ENCODE data around the gene TRAM2. TPM values are rescaled to one million over a fixed set of nuclear protein-coding genes. Genes with fewer than 3 reads are reported as not detected.

TRAM2 gene, protein sequence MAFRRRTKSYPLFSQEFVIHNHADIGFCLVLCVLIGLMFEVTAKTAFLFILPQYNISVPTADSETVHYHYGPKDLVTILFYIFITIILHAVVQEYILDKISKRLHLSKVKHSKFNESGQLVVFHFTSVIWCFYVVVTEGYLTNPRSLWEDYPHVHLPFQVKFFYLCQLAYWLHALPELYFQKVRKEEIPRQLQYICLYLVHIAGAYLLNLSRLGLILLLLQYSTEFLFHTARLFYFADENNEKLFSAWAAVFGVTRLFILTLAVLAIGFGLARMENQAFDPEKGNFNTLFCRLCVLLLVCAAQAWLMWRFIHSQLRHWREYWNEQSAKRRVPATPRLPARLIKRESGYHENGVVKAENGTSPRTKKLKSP
- total RNA-seq = 2.8 TPM

DNA sequence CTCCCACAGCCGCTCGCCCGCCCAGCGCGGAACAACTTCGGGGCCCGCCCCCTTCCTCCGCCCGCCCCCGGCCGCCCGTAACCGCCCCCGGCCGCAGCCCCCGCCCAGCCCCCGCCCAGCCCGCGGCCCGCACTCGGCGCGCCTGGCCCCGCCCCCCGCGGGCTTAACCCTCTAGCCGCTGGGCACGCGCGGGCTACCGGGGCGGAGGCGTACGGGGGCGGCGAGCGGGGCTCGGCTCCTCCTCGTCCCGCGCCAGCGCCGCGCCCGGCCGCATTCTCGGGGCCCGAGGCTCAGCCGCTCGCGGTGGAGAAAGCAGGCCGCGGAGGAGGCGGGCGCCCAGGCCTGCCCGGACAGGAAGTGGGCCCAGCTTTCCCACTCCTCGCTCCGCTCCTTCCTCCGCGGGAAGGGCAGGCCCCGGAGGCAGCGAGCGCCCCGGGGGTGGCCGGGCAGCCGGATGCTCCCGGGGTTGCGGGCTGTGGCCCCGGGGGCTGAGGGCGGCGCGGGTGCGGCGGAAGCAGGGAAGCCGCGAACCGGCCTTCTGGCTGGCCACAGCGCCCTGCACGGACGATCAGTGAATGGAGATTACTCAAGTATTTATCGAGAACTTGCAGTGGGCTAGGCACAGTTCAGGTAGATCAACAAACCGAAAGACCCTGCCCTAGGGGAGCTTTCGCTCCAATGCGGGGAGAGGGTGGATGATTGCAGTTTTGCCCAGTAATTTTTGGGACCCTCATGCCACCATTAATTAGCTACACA, at the start of gene TRAM2:
Gene TRAM2 (minus strand): TSS at position 39 of the 756 bp plus-strand sequence. CDS start 145 bp downstream, outside the sequence.

Other genes with a start within 250 kb of the TRAM2 start
- 27.9 TPM for gene PAQR8, start 214.9 kb downstream of the TRAM2 start, total RNA-seq
- 49.6 TPM for gene EFHC1, start 156.7 kb downstream of the TRAM2 start, total RNA-seq
- gene TMEM14A, start 94.1 kb upstream of the TRAM2 start, total RNA-seq = 114 TPM
- not detected for gene GSTA2, start 186.4 kb upstream of the TRAM2 start, total RNA-seq
- not detected for gene GSTA1, start 226.8 kb upstream of the TRAM2 start, total RNA-seq